MM.1S (cell line): ENCODE data around the gene LHPP.

Source experiments
- EZH2 ChIP-seq: fragments of 300-600 bp; sonication (generic); optimal IDR thresholded peaks from 2 replicates; pipeline ENCODE3; 2017; ENCODE audit warnings: low read depth, mild to moderate bottlenecking, antibody characterized with exemption, low read length, mixed read lengths
- TF ChIP-seq, protein P1 (sequence below): fragments of 300-600 bp; sonication (generic); IDR thresholded peaks from 2 replicates; pipeline ENCODE4 v1.5.1; 2016; ENCODE audit warnings: antibody characterized with exemption, low read length, mixed read lengths

DNA sequence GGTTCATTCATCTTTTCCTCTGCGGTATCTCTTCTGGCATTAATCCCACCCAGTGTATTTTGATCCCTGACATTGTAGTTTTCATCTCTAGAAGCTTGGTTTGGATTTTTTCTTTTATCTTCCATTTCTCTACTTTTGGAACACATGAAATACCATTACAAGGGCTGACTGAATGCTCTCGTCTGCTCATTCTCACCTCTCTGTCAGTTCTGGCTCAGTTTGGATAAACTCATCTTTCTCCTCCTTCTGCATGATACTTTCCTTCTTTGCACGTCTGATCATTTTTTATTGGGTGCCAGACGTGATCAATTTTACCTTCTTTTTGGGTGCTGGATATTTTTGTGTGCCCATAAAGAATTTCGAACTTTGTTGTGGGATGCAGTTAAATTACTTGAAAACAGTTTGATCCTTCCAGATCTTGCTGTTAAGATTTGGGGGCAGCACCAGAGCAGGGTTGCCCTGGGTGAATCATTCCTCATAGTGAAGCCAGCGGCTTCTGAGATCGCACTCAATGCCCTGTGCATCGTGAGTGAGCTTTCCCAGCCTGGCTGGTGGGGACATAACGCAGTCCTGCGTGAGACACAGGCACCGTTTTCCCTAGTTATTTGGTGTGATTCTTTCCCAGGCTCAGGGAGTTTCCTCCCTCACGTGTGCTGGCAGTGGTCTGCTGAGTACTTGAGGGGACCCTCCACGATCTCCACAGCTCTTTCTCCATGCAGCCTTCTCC, 53.8 kb downstream of the LHPP start:
- TF ChIP-seq EZH2, result no peak
- TF ChIP-seq, protein P1, sequence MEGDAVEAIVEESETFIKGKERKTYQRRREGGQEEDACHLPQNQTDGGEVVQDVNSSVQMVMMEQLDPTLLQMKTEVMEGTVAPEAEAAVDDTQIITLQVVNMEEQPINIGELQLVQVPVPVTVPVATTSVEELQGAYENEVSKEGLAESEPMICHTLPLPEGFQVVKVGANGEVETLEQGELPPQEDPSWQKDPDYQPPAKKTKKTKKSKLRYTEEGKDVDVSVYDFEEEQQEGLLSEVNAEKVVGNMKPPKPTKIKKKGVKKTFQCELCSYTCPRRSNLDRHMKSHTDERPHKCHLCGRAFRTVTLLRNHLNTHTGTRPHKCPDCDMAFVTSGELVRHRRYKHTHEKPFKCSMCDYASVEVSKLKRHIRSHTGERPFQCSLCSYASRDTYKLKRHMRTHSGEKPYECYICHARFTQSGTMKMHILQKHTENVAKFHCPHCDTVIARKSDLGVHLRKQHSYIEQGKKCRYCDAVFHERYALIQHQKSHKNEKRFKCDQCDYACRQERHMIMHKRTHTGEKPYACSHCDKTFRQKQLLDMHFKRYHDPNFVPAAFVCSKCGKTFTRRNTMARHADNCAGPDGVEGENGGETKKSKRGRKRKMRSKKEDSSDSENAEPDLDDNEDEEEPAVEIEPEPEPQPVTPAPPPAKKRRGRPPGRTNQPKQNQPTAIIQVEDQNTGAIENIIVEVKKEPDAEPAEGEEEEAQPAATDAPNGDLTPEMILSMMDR, result no peak
